ENCODE results near the gene ZNF362. TPM values are rescaled to one million over a fixed set of nuclear protein-coding genes. Genes with fewer than 3 reads are reported as not detected.

Gene ZNF362
- total and polyA plus RNA-seq, 2 of the 13 experiments (the other 11 are each of a cell fraction or from before 2014, with no cell fraction given): 8.3 to 14.2 TPM

DNA sequence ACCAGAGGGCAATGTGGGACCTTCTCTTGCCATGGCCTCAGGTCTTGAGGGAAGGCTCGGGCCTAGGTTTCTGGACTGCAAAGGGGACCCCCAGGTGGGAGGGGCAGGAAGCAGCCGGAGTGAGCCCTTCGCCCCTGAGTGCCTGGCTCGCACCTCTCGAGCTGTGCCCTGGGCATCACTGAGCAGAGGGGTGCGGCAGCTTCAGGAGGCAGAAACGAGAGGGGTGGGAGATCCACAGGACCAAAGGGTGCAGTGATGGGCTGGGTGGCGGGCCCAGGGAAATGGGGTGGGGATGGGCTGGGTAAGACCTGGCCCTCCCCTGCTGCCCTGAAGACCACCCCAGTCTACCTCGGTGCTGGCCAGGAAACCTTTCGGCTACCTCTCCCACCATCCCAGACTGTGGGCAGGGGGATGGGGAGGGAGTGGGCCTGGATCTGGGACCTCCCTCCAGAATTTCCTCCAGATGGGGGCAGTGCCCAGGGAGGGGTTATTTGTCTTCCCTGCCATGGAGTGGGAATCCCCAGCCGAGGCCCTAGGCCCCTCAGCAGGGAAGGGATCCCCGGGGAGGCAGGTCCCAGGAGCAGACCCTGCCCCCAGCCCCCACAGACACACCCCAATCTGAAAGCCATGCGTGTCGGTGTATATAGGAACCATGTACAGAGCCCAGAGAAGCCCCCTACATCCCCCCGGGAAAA, 43.3 kb downstream of the ZNF362 start:
- Histone ChIP-seq H3K27ac (ENCODE audit: extremely low read length, insufficient read depth, low read length) (no peak overlapping the region), H3K4me3 (replicated peaks in 1 of 3; ENCODE audit: insufficient read depth in 1 of 3, low read depth in 2 of 3, low read length in 3 of 3) (no peak overlapping the region), H3K36me3 (replicated peaks in 1 of 2; ENCODE audit: control insufficient read depth in 1 of 2, insufficient read depth in 2 of 2, low read length in 2 of 2) (peaks cover 8 to 36% of the 10 kb centered on the region in 2 experiments; a peak in 4 of 5 replicates), H3K9ac (ENCODE audit: insufficient read depth, low read depth, low read length) (no peak overlapping the region), H3K4me2 (ENCODE audit: low read depth, low read length) (no peak overlapping the region), H2AFZ (ENCODE audit: low read length) (no peak overlapping the region), H3K79me2 (ENCODE audit: insufficient read depth, low read length) (no peaks in the 10 kb centered on the region), H3K9me3 (ENCODE audit: low read length) (no peaks in the 10 kb centered on the region), H3K27me3 (ENCODE audit: control insufficient read depth in 1 of 2, insufficient read depth in 2 of 2, low read length in 2 of 2) (no peaks in the 10 kb centered on the region), H3K4me1 (ENCODE audit: insufficient read depth, low read length) (peaks cover 13% of the 10 kb centered on the region), H4K20me1 (ENCODE audit: insufficient read depth, low read length) (no peaks in the 10 kb centered on the region)
- ChIA-PET POLR2A (no interaction called here), CTCF (ENCODE audit: low intra/inter-chr PET ratio, low total read pairs) (interaction anchor here (1.5 to 2.9 kb wide), 2 partner anchors 68 to 81 kb away, joined by 12 to 14 read pairs; no protein-coding TSS in a partner anchor)
- intact Hi-C loops (cut with micrococcal nuclease; ENCODE audit: unreplicated experiment) (loop anchor here (5.0 kb wide), 1 partner anchor 158 kb away; no protein-coding TSS in a partner anchor), in situ Hi-C loops (cut with HindIII; ENCODE audit: extremely low pct_ligation_motif_present, low pct_unique_long_range_greater_than_20kb) (loop anchor here (5.0 kb wide), 2 partner anchors 68 to 82 kb away; no protein-coding TSS in a partner anchor)
- no TSS peak for BruUV-seq (replicated peaks)
- FAIRE-seq: no peak
- TF ChIP-seq, protein P1, sequence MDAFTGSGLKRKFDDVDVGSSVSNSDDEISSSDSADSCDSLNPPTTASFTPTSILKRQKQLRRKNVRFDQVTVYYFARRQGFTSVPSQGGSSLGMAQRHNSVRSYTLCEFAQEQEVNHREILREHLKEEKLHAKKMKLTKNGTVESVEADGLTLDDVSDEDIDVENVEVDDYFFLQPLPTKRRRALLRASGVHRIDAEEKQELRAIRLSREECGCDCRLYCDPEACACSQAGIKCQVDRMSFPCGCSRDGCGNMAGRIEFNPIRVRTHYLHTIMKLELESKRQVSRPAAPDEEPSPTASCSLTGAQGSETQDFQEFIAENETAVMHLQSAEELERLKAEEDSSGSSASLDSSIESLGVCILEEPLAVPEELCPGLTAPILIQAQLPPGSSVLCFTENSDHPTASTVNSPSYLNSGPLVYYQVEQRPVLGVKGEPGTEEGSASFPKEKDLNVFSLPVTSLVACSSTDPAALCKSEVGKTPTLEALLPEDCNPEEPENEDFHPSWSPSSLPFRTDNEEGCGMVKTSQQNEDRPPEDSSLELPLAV (CRISPR knock-in tag; conservative IDR thresholded peaks at IDR 0.05; ENCODE audit: low read depth): no peak
- TF ChIP-seq AGO2 (optimal IDR thresholded peaks at IDR 0.05; ENCODE audit: low read depth, low read length): peak; percentile 34
- 96% methylated on average over 13 of the region's 15 CpGs for WGBS (ENCODE audit: low lambda C conversion rate)
- ATAC-seq: no peak
- no peak for DNase-seq (ENCODE audit: low spot score)

DNA sequence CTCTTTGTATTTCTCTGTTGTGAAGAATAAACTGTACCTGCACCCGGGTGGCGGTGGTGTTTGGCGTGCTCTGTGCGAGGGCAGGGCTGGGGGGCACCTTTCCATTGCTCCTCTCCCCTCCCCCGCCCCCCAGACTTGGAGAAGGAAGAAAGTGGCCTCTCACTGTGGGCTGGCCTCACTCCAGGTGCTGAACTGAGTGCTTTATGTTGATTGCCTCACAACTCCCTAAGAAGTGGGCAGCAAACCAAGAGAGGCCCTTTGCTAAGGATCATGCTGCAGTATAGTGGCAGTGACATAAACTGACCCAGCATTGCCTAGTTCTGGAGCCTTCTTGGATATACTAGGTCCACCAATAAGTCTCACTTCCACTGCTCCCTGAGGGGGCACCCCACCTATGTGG, 44.4 kb downstream of the ZNF362 start:
- no peak for TF ChIP-seq HOXA9 (CRISPR knock-in tag; IDR thresholded peaks at IDR 0.05; ENCODE audit: borderline replicate concordance)
- TF ChIP-seq ZNF256 (CRISPR knock-in tag; conservative IDR thresholded peaks at IDR 0.05): no peak
- intact Hi-C loops (cut with micrococcal nuclease; ENCODE audit: unreplicated experiment): no loop called here

More for the DNA sequence above, 44.4 kb downstream of the ZNF362 start:
- FAIRE-seq (no peak), DNase-seq (ENCODE audit: low spot score) (no peak), ATAC-seq (no peak)
- Histone ChIP-seq H2AFZ (ENCODE audit: low read length) (no peak overlapping the region), H3K9ac (ENCODE audit: insufficient read depth, low read depth, low read length) (no peak overlapping the region), H3K4me2 (ENCODE audit: low read depth, low read length) (no peak overlapping the region), H3K79me2 (ENCODE audit: insufficient read depth, low read length) (no peaks in the 10 kb centered on the region), H4K20me1 (ENCODE audit: insufficient read depth, low read length) (no peaks in the 10 kb centered on the region), H3K27me3 (ENCODE audit: control insufficient read depth in 1 of 2, insufficient read depth in 2 of 2, low read length in 2 of 2) (no peaks in the 10 kb centered on the region), H3K36me3 (replicated peaks in 1 of 2; ENCODE audit: control insufficient read depth in 1 of 2, insufficient read depth in 2 of 2, low read length in 2 of 2) (peaks cover 7 to 30% of the 10 kb centered on the region in 2 experiments; a peak in 4 of 5 replicates), H3K27ac (ENCODE audit: extremely low read length, insufficient read depth, low read length) (no peak overlapping the region), H3K4me3 (replicated peaks in 1 of 3; ENCODE audit: insufficient read depth in 1 of 3, low read depth in 2 of 3, low read length in 3 of 3) (no peak overlapping the region), H3K4me1 (ENCODE audit: insufficient read depth, low read length) (peaks cover 13% of the 10 kb centered on the region), H3K9me3 (ENCODE audit: low read length) (no peaks in the 10 kb centered on the region)
- 95% methylated on average over 4 of the region's 5 CpGs for WGBS (ENCODE audit: low lambda C conversion rate)
- in situ Hi-C loops (cut with HindIII; ENCODE audit: extremely low pct_ligation_motif_present, low pct_unique_long_range_greater_than_20kb): no loop called here
- BruUV-seq (replicated peaks): no TSS peak
- CTCF ChIA-PET (ENCODE audit: low intra/inter-chr PET ratio, low total read pairs): no interaction called here
- POLR2A ChIA-PET: no interaction called here

Data from HepG2 (cell line).